ENCODE data around the gene DNAJC6. TPM values are rescaled to one million over a fixed set of nuclear protein-coding genes. Genes with fewer than 3 reads are reported as not detected.

DNAJC6 gene
- 1 to 10 TPM; 1.6 to 10.0 TPM for total RNA-seq

DNA sequence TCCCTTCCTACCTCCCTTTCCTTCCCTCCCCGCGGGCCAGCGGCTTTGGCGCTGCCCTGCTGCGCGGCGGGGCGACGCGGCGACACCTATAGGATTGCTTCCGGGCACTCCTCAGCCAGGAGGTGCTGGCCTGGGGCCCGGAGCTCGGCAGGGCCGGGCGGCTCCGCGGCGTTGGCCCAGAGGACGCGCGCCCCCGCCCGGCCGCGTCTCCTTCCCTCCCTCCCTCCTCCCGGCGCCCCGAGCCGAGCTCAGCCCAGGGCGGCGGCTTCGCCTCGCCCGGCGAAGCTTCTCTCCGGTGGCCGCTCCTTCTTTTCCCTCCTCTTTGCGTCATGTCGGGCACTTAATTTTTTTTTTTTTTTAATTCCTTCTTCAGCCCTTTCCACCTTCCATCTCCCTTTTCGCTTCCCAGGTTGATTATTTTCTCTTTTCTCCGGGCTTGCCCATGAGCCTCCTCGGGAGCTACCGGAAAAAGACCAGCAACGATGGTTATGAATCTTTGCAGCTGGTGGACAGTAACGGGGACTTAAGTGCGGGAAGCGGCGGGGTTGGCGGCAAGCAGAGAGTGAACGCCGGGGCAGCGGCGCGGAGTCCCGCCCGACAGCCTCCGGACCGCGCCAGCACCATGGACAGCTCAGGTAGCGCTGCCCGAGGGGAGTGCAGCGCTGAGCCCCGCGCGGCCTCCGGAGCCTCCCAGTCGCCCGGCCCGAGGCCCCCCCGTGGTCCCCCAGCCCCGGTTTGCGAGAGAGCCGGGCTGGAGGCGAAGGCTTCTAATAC, at the start of gene DNAJC6:
TSS of gene DNAJC6 (plus strand) at position 240 of the 774 bp plus-strand sequence. CDS start at position 443, 203 bp downstream.
- H3K9me3 Mint-ChIP-seq = no peaks in the 10 kb centered on the region
- DNase-seq (ENCODE audit: low spot score) (peak; percentile 70), ATAC-seq (peak; percentile 82 to 84)
- H3K4me1 Mint-ChIP-seq (ENCODE audit: low read depth in 2 of 2) = peaks cover 4 to 6% of the 10 kb centered on the region in 2 donors
- H3K27ac Mint-ChIP-seq = no peak within 1 kb of the TSS
- H3K27me3 Mint-ChIP-seq = peaks cover 22 to 33% of the 10 kb centered on the region in 2 donors
- H3K36me3 Mint-ChIP-seq = no peaks in the 10 kb centered on the region
- H3K4me3 Mint-ChIP-seq = peak within 1 kb of the TSS; percentile 60

DNA sequence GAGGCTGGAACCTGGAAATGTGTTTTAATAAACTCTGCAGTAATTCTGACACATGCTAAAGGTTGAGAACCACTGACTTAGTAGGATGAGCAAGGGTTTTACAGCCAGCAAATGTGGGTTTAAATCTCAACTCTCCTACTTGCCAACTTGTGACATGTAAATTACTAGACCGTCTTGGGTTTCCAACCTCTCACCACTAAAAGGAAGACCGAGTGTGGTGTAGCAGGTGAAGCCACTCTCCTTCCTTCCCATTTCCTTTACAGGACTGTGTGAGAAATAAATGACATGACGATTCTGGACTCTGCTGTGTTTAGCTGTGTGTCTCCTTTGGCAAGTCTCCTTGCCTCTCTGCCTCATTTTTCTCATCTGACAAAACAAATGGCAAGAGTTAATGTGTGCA, 49.5 kb upstream of the DNAJC6 start:
- peaks cover 11 to 13% of the 10 kb centered on the region in 2 donors for H3K4me1 Mint-ChIP-seq (ENCODE audit: low read depth in 2 of 2)
- H3K36me3 Mint-ChIP-seq = no peaks in the 10 kb centered on the region
- H3K9me3 Mint-ChIP-seq = no peaks in the 10 kb centered on the region
- no peak for ATAC-seq
- no peak overlapping the region for H3K4me3 Mint-ChIP-seq
- H3K27me3 Mint-ChIP-seq = peaks cover 16 to 35% of the 10 kb centered on the region in 2 donors
- H3K27ac Mint-ChIP-seq = no peak overlapping the region
- no peak for DNase-seq (ENCODE audit: low spot score)

DNA sequence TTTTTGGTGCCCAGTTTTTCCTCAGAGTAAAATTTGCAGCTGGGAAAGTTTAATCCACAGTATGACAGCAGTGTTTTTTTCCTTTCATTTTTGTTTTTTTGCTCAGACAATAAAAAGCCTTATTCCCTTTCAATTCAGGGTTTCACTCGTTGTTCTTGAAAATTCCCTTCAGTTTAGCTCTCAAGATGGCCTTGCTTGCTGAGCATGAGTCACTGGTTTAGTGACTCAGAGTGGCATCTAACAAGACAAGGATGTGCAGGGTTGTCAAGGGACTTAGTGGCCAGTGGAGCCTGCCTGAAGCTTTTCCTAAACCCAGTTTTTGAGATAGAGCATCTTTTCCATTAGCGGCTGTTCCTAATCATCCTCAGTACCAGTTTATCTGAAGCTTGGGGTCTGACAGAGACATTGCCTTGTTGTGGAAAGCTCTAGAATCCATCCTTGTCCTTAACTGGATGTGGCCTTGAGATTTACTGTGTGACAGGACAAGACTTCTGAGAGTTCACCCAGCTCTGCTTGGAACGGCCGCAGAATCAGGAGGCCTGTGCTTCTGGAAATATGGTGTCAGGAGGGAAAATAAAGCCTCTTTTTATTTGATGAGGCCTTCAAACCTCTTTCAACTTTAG, 48.4 kb upstream of the DNAJC6 start:
- H3K4me1 Mint-ChIP-seq (ENCODE audit: low read depth in 2 of 2) = peaks cover 4 to 7% of the 10 kb centered on the region in 2 donors
- peak in 1 of 2 donors; percentile 66 for ATAC-seq
- H3K4me3 Mint-ChIP-seq = no peak overlapping the region

DNA sequence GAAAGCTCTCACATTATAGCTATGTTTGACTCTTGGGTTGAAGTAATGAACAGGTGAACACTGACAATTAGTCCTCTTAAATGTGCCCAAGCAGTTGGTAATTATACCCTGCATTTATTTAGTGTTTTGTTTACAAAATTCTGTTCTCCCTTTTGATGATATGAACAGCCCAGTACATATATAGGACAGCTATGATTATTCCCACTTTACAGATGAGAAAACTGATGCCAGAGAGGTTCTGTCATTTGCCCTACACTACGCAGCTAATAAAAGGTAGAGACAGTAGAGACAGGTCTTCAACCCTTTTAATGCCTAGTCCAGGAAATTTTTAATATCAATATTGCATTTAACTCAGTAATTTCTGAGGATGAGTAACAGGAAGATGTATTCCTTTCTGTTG, 46.1 kb upstream of the DNAJC6 start:
- peaks cover 4 to 7% of the 10 kb centered on the region in 2 donors for H3K4me1 Mint-ChIP-seq (ENCODE audit: low read depth in 2 of 2)
- H3K27me3 Mint-ChIP-seq = peaks cover 28 to 37% of the 10 kb centered on the region in 2 donors
- no peaks in the 10 kb centered on the region for H3K36me3 Mint-ChIP-seq
- ATAC-seq = no peak
- H3K4me3 Mint-ChIP-seq = no peak overlapping the region
- H3K27ac Mint-ChIP-seq = no peak overlapping the region
- DNase-seq (ENCODE audit: low spot score) = no peak
- no peaks in the 10 kb centered on the region for H3K9me3 Mint-ChIP-seq

More for the DNA sequence above, 48.4 kb upstream of the DNAJC6 start:
- no peaks in the 10 kb centered on the region for H3K9me3 Mint-ChIP-seq
- H3K27me3 Mint-ChIP-seq = peaks cover 9 to 28% of the 10 kb centered on the region in 2 donors
- no peaks in the 10 kb centered on the region for H3K36me3 Mint-ChIP-seq
- no peak for DNase-seq (ENCODE audit: low spot score)
- H3K27ac Mint-ChIP-seq = no peak overlapping the region

DNA sequence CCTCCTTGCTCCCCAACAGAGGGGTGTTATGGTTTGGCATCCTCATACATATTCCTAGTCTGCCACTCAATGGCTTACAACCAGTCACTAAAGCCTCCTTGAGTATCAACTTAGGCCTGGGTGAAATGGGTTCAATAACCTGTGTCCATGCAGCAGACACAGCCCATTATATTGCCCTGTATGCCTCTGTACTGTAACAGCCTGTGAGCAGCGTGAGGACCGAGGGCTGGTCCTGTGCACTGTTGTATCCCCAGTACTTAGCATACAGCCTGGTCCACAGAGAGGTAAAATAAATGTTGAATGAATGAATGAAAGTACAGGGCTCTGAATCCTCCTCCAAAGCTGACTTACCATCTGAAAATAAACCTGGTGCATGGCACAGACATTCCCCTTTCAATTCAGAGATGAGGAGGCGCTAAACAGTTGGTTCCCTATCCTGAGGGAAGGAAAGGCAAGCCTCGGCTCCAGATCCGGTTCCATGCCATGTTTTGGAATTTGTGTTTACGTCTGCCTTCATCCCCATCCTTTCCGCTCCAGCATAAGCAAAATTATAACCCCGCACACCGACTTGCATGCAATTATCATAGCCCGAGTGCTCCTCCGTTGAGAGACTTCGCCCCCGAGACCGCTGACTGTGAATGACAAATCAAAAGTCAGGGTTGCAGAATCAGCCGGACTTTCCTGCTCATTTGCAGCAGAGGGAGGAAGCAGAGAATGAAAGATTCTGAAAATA, 45.0 kb upstream of the DNAJC6 start:
- H3K4me1 Mint-ChIP-seq (ENCODE audit: low read depth in 2 of 2) = peaks cover 4 to 7% of the 10 kb centered on the region in 2 donors
- DNase-seq (ENCODE audit: low spot score) (no peak), ATAC-seq (no peak)
- no peak overlapping the region for H3K4me3 Mint-ChIP-seq
- no peak overlapping the region for H3K27ac Mint-ChIP-seq
- H3K27me3 Mint-ChIP-seq = peaks cover 32 to 37% of the 10 kb centered on the region in 2 donors
- H3K9me3 Mint-ChIP-seq = no peaks in the 10 kb centered on the region
- H3K36me3 Mint-ChIP-seq = no peaks in the 10 kb centered on the region

DNA sequence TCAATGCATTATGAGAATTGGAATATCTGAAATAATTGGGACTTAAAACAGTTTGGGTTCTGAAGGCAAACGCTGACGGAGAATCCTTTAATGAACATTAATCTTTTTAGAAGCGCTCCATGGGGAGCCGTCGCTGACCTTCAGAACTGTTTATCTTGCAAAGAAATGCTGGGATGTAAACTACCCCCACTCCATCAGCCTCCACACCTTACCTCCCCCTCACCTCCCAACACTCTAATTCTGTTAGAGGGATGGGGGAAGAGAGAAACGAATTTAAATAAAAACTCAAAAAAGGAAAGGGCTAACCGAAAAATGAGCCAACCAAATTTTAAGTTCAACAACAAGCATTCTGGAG, 44.1 kb upstream of the DNAJC6 start:
- H3K4me1 Mint-ChIP-seq (ENCODE audit: low read depth in 2 of 2) = peaks cover 2 to 4% of the 10 kb centered on the region in 2 donors
- ATAC-seq = no peak
- peaks cover 38 to 41% of the 10 kb centered on the region in 2 donors for H3K27me3 Mint-ChIP-seq
- no peak for DNase-seq (ENCODE audit: low spot score)
- H3K9me3 Mint-ChIP-seq = no peaks in the 10 kb centered on the region
- no peak overlapping the region for H3K4me3 Mint-ChIP-seq
- no peak overlapping the region for H3K27ac Mint-ChIP-seq
- no peaks in the 10 kb centered on the region for H3K36me3 Mint-ChIP-seq

DNA sequence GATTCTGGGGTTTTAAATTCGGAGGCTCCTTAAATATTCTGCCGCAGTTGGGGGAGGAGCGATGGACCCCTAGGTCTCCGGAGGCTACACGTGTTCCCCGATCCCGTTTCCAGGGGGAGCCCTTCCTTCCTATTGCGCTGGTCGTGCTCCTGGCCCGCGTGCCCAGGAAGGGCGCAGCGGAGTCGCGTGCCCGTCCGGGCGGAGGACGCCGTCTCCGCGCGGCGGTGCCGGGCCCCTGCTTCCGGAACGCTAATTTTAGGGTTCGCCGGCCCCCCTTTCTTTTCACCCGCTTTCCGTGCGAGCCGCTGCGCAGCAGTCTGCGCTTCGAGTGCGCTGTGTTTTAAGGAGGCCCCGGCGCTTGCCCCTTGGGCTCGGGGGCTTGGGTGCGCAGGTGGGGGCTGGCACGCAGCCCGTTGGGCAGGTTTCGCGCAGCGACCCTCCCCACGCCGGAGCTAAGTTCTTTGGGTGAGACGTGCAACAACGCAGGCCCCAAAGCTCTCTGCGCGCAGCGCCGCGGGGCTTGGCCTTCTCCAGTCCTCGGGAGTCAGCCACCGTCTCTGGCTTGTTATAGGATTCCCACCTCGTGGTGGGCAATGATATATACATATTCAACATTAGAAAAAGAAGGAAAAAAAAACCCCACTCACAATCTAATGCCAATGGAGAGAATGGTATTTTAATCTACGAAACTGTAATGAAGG, 43.5 kb upstream of the DNAJC6 start:
- peaks cover 38 to 40% of the 10 kb centered on the region in 2 donors for H3K27me3 Mint-ChIP-seq

DNA sequence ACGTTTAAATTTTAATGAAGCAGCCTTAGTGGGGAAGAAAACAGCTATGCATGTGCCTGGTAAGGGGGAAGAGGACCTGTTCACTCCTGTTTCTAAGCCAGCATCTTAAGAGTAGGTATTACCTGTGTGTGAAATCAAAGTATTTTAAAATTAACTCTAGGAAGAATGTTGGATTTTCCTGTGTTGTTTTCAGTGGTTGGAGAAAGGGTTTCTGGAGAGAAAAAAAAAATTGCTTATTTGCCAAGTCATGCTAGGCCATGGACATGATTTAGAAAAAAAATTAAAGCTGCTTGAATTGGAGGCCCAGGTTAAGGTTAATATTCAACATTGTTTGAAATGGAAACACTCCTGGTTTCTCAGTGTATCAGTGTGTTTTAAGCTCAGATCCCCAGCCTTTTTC, 42.9 kb upstream of the DNAJC6 start:
- ATAC-seq = no peak
- DNase-seq (ENCODE audit: low spot score) = no peak
- H3K27me3 Mint-ChIP-seq = peaks cover 37 to 38% of the 10 kb centered on the region in 2 donors
- no peak overlapping the region for H3K4me3 Mint-ChIP-seq
- no peak overlapping the region for H3K27ac Mint-ChIP-seq
- no peaks in the 10 kb centered on the region for H3K36me3 Mint-ChIP-seq
- H3K4me1 Mint-ChIP-seq (ENCODE audit: low read depth in 2 of 2) = peaks cover 0 to 4% of the 10 kb centered on the region in 2 donors
- H3K9me3 Mint-ChIP-seq = no peaks in the 10 kb centered on the region

More for the DNA sequence above, 43.5 kb upstream of the DNAJC6 start:
- Mint-ChIP-seq H3K27ac (no peak overlapping the region), H3K4me1 (ENCODE audit: low read depth in 2 of 2) (peaks cover 0 to 4% of the 10 kb centered on the region in 2 donors), H3K36me3 (no peaks in the 10 kb centered on the region), H3K9me3 (no peaks in the 10 kb centered on the region), H3K4me3 (no peak overlapping the region)
- DNase-seq (ENCODE audit: low spot score) (no peak), ATAC-seq (peak in 1 of 2 donors; percentile 53)

DNA sequence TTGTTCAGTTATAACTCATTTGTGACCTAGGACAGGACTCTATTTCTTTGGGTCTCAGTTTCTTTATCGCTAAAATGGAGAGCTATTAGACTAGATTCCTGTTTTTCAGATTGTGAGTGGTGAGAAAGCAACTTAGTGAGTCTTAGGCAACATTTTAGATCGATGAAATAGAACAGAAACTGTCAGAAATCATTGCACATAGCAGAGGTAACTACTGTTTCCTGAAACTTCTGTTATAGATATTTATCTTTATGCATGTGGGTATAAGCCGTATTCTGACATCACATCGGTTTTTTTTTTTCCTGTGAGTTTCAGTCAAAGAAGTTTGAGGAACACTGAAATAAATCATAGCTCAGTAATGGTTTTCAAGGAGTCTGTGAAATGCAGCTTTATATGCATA, 42.1 kb upstream of the DNAJC6 start:
- Mint-ChIP-seq H3K9me3 (no peaks in the 10 kb centered on the region), H3K36me3 (no peaks in the 10 kb centered on the region), H3K4me3 (no peak overlapping the region), H3K4me1 (ENCODE audit: low read depth in 2 of 2) (peaks cover 0 to 4% of the 10 kb centered on the region in 2 donors), H3K27ac (no peak overlapping the region), H3K27me3 (peaks cover 37 to 38% of the 10 kb centered on the region in 2 donors)
- DNase-seq (ENCODE audit: low spot score) = no peak
- ATAC-seq = no peak

DNA sequence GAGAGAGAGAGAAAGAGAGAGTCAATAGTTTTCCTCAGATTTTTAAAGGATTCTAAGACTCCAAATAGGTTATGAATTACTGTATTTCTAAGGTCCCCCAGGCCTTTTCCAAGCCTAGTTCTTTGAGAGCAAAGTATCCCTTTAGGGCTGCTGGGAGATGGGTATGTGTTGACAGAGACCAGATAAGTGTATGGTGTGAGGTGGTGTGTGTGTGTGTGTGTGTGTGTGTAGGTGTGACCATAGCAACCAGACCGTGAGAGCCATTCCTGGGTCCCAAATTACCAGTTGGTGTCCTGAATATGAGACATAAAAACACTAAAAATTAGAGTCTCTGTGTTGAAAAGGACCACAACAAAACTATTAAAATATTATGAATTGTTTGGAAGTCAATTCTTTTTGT, 41.7 kb upstream of the DNAJC6 start:
- H3K27ac Mint-ChIP-seq = no peak overlapping the region
- no peak overlapping the region for H3K4me3 Mint-ChIP-seq
- no peaks in the 10 kb centered on the region for H3K36me3 Mint-ChIP-seq
- ATAC-seq (no peak), DNase-seq (ENCODE audit: low spot score) (no peak)
- peaks cover 35 to 38% of the 10 kb centered on the region in 2 donors for H3K27me3 Mint-ChIP-seq
- peaks cover 0 to 4% of the 10 kb centered on the region in 2 donors for H3K4me1 Mint-ChIP-seq (ENCODE audit: low read depth in 2 of 2)
- H3K9me3 Mint-ChIP-seq = no peaks in the 10 kb centered on the region

DNA sequence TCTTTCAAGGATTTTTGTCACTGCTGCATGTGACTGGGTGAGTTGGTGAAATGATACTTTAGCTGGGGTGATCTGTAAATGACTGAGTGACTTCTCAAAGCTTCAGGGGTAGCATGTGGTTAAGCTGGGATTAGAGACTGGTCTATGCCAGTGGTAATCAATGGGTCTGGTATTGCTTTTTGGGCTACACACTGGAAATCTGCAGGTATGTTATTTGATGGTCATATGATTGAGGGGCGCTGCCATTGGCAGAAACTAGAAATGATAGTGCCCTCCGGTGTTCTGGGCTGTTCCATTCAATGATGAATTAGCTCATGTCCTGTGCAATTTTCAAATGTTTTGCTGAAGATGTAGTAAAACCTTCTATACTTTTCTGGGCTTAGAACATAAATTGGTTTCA, 39.7 kb upstream of the DNAJC6 start:
- H3K4me3 Mint-ChIP-seq = no peak overlapping the region

DNA sequence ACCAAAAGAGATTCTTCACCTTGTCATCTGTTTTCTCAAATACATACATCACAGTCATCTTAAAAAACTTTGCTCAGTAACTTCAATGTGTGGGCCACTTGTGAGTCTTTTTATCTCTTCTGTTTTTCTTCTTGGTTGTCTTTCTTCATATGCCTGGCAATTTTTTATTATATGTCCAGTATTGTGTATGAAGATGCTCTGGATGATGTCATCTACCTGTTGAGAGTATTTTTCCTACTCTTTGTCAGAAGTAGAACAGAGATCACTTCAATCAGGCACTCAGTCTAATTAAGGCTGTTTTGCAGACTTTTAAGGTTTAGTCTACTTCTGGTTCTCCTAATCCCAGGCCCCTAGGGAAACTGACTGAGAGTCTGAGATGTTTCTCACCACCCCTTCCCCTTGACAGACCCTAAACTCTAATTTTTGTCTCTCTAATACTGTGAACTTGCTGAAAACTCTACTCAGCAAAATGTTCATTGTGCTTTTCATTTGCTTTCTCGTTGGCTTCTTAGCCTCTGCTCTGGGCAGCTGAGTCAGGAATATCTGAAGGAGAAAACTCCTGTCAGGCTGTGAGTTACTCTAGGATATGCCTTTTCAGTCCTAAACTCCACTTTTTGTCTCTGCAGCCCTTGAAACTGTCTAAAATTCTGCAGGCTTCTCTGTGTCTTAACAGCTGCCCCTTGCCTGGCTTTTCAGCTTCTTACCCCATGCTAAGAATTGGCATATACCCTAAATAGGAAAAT, 33.0 kb upstream of the DNAJC6 start:
- H3K36me3 Mint-ChIP-seq = no peaks in the 10 kb centered on the region
- no peak overlapping the region for H3K27ac Mint-ChIP-seq
- no peaks in the 10 kb centered on the region for H3K9me3 Mint-ChIP-seq
- DNase-seq (ENCODE audit: low spot score) (no peak), ATAC-seq (no peak)
- peaks cover 18 to 29% of the 10 kb centered on the region in 2 donors for H3K27me3 Mint-ChIP-seq
- no peak overlapping the region for H3K4me3 Mint-ChIP-seq
- no peaks in the 10 kb centered on the region for H3K4me1 Mint-ChIP-seq (ENCODE audit: low read depth in 2 of 2)

More for the DNA sequence above, 39.7 kb upstream of the DNAJC6 start:
- Mint-ChIP-seq H3K27ac (no peak overlapping the region), H3K4me1 (ENCODE audit: low read depth in 2 of 2) (peaks cover 0 to 2% of the 10 kb centered on the region in 2 donors), H3K9me3 (no peaks in the 10 kb centered on the region), H3K27me3 (peaks cover 22 to 34% of the 10 kb centered on the region in 2 donors), H3K36me3 (no peaks in the 10 kb centered on the region)
- DNase-seq (ENCODE audit: low spot score) (no peak), ATAC-seq (no peak)

Measured in natural killer cell treated with Interleukin-12 subunit alpha and Interleukin-12 subunit beta and Interleukin-15 and Interleukin-18, amount 100 ng/mL, for 72 hours (primary cell).